ENCODE data around the gene SLC12A6.

The SLC12A6 gene

DNA sequence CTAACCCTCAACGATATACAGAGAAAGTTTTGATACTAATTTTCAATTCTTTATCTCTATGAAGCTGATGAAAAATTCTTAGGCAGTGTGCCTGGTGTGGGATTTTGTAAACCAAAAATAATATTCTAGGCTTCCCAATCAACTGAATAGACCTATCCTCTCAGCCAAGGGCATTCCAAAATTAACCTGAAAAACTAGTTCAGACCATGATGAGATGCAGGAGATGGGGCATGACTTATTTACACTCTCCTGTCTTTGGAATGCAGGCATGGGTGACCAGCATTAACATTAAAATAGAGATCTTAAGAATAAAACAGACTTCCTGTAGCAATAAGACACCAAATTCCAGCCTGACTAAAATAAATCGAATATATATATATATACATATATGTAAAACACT lies 37.2 kb upstream of the SLC12A6 start:
- Histone ChIP-seq H3K9ac (ENCODE audit: low read length) (no peak overlapping the region), H3K4me2 (ENCODE audit: low read length) (no peak overlapping the region), H3K27me3 (ENCODE audit: insufficient read depth, low read length, poor library complexity) (no peaks in the 10 kb centered on the region), H2BK15ac (replicated peaks; ENCODE audit: low read depth) (no peak overlapping the region), H3K27ac (ENCODE audit: low read depth, low read length) (no peak overlapping the region), H4K8ac (ENCODE audit: low read depth, low read length) (no peak overlapping the region), H2AK5ac (ENCODE audit: low read length) (no peak overlapping the region), H3K18ac (ENCODE audit: low read length) (no peak overlapping the region), H2BK5ac (ENCODE audit: low read length) (no peak overlapping the region), H3K79me1 (ENCODE audit: low read length) (no peaks in the 10 kb centered on the region), H3K23ac (ENCODE audit: low read length) (no peak overlapping the region), H3K4me1 (ENCODE audit: control insufficient read depth, low read depth, low read length) (no peaks in the 10 kb centered on the region), H2BK120ac (ENCODE audit: low read depth, low read length) (no peak overlapping the region), H3K4ac (ENCODE audit: low read depth, low read length) (no peak overlapping the region), H3K79me2 (ENCODE audit: control insufficient read depth, insufficient read depth, low read length) (no peaks in the 10 kb centered on the region), H3K36me3 (ENCODE audit: control insufficient read depth, insufficient read depth, low read length) (no peaks in the 10 kb centered on the region), H3K56ac (ENCODE audit: low read length) (no peak overlapping the region), H4K5ac (ENCODE audit: low read length) (no peak overlapping the region), H3K4me3 (ENCODE audit: low read length) (no peak overlapping the region)
- no peak for DNase-seq
- 100% methylated on average over 1 of the region's 2 CpGs for WGBS (ENCODE audit: extremely low coverage, insufficient coverage, low lambda C conversion rate)

DNA sequence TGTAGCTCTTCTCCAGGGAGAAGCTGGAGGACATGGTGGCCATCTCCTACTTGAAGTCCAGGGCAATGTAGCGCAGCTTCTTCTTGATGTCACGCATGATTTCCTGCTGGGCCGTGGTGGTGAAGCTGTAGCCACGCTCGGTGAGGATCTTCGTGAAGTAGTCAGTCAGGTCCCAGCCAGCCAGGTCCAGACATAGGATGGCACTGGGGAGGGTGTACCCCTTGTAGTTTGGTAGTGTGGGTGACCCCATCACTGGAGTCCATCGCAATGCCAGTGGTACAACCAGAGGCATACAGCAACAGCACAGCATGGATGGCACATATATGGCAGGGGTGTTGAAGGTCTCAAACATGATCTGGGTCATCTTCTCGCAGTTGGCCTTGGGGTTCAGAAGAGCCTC lies 36.4 kb upstream of the SLC12A6 start:
- Histone ChIP-seq H2BK5ac (ENCODE audit: low read length) (no peak overlapping the region), H3K79me1 (ENCODE audit: low read length) (no peaks in the 10 kb centered on the region), H4K8ac (ENCODE audit: low read depth, low read length) (no peak overlapping the region), H3K9ac (ENCODE audit: low read length) (no peak overlapping the region), H3K4ac (ENCODE audit: low read depth, low read length) (no peak overlapping the region), H3K4me1 (ENCODE audit: control insufficient read depth, low read depth, low read length) (no peaks in the 10 kb centered on the region), H3K4me2 (ENCODE audit: low read length) (no peak overlapping the region), H3K36me3 (ENCODE audit: control insufficient read depth, insufficient read depth, low read length) (no peaks in the 10 kb centered on the region), H3K18ac (ENCODE audit: low read length) (no peak overlapping the region), H3K23ac (ENCODE audit: low read length) (no peak overlapping the region), H2BK120ac (ENCODE audit: low read depth, low read length) (no peak overlapping the region), H3K79me2 (ENCODE audit: control insufficient read depth, insufficient read depth, low read length) (no peaks in the 10 kb centered on the region), H2AK5ac (ENCODE audit: low read length) (no peak overlapping the region), H2BK15ac (replicated peaks; ENCODE audit: low read depth) (no peak overlapping the region), H3K4me3 (ENCODE audit: low read length) (no peak overlapping the region), H3K27me3 (ENCODE audit: insufficient read depth, low read length, poor library complexity) (no peaks in the 10 kb centered on the region), H3K56ac (ENCODE audit: low read length) (no peak overlapping the region), H4K5ac (ENCODE audit: low read length) (no peak overlapping the region), H3K27ac (ENCODE audit: low read depth, low read length) (no peak overlapping the region)
- WGBS (ENCODE audit: extremely low coverage, insufficient coverage, low lambda C conversion rate) = no CpG with 5 or more reads among the region's 8 CpGs
- no peak for DNase-seq

DNA sequence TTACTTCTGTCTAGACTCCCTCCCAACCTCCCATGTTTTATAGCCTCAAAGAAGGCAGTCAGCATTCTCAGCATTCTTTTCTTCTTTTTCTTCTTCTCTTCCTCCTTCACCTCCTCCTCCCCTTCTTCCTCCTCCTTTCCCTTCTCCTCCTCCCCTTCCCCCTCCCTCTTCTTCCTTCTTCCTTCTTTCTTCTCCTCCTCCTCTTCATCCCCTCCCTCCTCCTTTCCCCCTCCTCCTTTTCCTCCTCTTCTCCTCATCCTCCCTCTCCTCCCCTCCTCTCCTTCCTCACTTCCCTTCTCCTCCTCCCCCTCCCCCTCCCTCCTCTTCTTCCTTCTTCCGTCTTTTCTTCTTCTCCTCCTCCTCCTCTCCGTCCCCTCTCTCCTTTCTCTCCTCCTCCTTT lies 33.1 kb upstream of the SLC12A6 start:
- Histone ChIP-seq H2BK120ac (ENCODE audit: low read depth, low read length) (no peak overlapping the region), H3K79me1 (ENCODE audit: low read length) (peaks cover 4% of the 10 kb centered on the region), H3K79me2 (ENCODE audit: control insufficient read depth, insufficient read depth, low read length) (peaks cover 5% of the 10 kb centered on the region), H3K4me1 (ENCODE audit: control insufficient read depth, low read depth, low read length) (peaks cover 3% of the 10 kb centered on the region), H3K27ac (ENCODE audit: low read depth, low read length) (no peak overlapping the region), H4K5ac (ENCODE audit: low read length) (no peak overlapping the region), H3K4me3 (ENCODE audit: low read length) (no peak overlapping the region), H4K8ac (ENCODE audit: low read depth, low read length) (no peak overlapping the region), H3K4me2 (ENCODE audit: low read length) (no peak overlapping the region), H3K27me3 (ENCODE audit: insufficient read depth, low read length, poor library complexity) (no peaks in the 10 kb centered on the region), H3K9ac (ENCODE audit: low read length) (no peak overlapping the region), H3K18ac (ENCODE audit: low read length) (no peak overlapping the region), H3K36me3 (ENCODE audit: control insufficient read depth, insufficient read depth, low read length) (no peaks in the 10 kb centered on the region), H2BK5ac (ENCODE audit: low read length) (no peak overlapping the region), H2BK15ac (replicated peaks; ENCODE audit: low read depth) (no peak overlapping the region), H2AK5ac (ENCODE audit: low read length) (no peak overlapping the region), H3K23ac (ENCODE audit: low read length) (no peak overlapping the region), H3K56ac (ENCODE audit: low read length) (no peak overlapping the region), H3K4ac (ENCODE audit: low read depth, low read length) (no peak overlapping the region)
- no peak for DNase-seq
- no CpG with 5 or more reads among the region's 2 CpGs for WGBS (ENCODE audit: extremely low coverage, insufficient coverage, low lambda C conversion rate)

DNA sequence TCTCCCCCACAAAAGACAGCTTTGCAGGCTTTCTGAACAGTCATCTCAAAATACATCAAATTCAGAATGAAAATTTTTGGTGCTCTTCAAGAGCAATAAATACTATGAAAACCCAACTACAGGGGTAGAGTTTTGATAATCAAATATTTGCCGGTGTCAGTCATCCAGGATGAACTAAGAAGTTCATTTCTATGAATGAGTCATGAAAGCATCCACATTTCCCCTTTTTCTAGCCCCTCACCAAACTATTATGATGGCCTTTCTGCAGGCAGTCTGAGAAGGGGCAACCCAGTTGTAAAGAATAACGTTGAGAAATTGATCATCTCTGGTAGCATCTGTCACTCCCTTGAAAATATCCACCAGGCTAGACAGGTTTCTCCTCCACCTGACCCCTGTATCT lies 32.5 kb upstream of the SLC12A6 start:
- no CpG with 5 or more reads among the region's 2 CpGs for WGBS (ENCODE audit: extremely low coverage, insufficient coverage, low lambda C conversion rate)

DNA sequence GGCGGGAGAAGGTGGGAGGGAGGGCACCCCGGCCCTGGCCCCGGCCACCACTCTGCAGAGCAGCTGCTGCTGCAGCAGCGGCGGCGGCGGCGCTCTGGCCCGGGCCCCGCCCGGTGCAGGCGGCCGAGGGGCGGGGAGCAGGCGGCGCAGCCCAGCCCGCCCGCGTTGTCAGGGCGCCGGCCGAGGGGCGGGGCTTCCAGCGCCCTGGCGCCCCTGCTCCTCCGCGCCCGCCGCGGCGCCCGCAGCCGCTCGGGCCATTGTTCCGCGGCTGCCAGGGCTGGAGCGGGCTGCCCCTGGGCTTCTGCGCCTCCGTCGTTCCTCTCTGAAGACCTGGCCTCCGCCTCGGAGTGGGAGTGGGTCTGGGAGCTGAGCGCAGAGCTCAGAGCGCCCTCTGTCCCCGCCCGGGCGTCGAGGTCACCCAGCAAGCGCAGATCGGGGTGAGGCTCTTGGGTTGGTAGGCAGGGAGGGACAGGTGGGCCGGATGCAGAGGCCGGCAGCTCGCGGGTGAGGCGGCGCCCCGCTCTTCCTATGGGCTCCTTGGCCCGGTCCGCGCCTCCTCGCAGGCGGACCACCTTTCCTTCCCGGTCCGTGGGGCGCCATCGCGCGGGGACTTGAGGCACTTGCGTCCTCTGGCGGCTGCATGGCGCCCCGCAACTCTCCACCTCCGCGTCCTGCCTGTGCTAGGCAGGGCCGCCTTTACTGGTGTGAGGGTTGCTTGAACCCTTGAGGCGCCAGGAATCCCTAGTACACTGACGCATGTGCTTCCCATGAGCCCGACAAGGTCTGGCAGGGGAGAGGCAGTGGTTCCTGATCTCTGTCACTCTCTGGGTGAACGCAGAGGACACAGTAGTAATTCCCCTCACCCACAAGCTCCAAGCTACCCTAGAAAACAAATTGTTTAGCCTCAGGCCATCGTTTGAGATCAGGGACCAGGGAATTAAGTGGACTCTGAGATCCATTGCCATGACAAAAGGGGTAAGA lies 29.8 kb upstream of the SLC12A6 start, which contains the start of gene LPCAT4:
LPCAT4 (minus strand) TSS at position 96 of the 981 bp plus-strand sequence. CDS start 96 bp downstream, outside the sequence.
- peak within 1 kb of the TSS; percentile 82 for H3K4me2 ChIP-seq (ENCODE audit: low read length)
- H3K79me2 ChIP-seq (ENCODE audit: control insufficient read depth, insufficient read depth, low read length) = peaks cover 15% of the 10 kb centered on the region
- H3K9ac ChIP-seq (ENCODE audit: low read length) = peak within 1 kb of the TSS; percentile 94
- peak within 1 kb of the TSS; percentile 97 for H3K27ac ChIP-seq (ENCODE audit: low read depth, low read length)
- H3K23ac ChIP-seq (ENCODE audit: low read length) = peak within 1 kb of the TSS; percentile 7
- WGBS (ENCODE audit: extremely low coverage, insufficient coverage, low lambda C conversion rate) = no CpG with 5 or more reads among the region's 80 CpGs
- no peak within 1 kb of the TSS for H2AK5ac ChIP-seq (ENCODE audit: low read length)
- peak; percentile 91 for DNase-seq
- no peaks in the 10 kb centered on the region for H3K27me3 ChIP-seq (ENCODE audit: insufficient read depth, low read length, poor library complexity)
- no peak within 1 kb of the TSS for H2BK120ac ChIP-seq (ENCODE audit: low read depth, low read length)
- H3K56ac ChIP-seq (ENCODE audit: low read length) = peak within 1 kb of the TSS; percentile 97
- peaks cover 7% of the 10 kb centered on the region for H3K4me1 ChIP-seq (ENCODE audit: control insufficient read depth, low read depth, low read length)
- no peaks in the 10 kb centered on the region for H3K36me3 ChIP-seq (ENCODE audit: control insufficient read depth, insufficient read depth, low read length)
- peaks cover 21% of the 10 kb centered on the region for H3K79me1 ChIP-seq (ENCODE audit: low read length)
- H4K8ac ChIP-seq (ENCODE audit: low read depth, low read length) = no peak within 1 kb of the TSS
- H2BK15ac ChIP-seq (replicated peaks; ENCODE audit: low read depth) = no peak within 1 kb of the TSS
- peak within 1 kb of the TSS; percentile 35 for H2BK5ac ChIP-seq (ENCODE audit: low read length)
- no peak within 1 kb of the TSS for H4K5ac ChIP-seq (ENCODE audit: low read length)
- peak within 1 kb of the TSS; percentile 74 for H3K4me3 ChIP-seq (ENCODE audit: low read length)
- peak within 1 kb of the TSS; percentile 70 for H3K18ac ChIP-seq (ENCODE audit: low read length)
- H3K4ac ChIP-seq (ENCODE audit: low read depth, low read length) = peak within 1 kb of the TSS; percentile 74

More for the DNA sequence above, 32.5 kb upstream of the SLC12A6 start:
- Histone ChIP-seq H4K8ac (ENCODE audit: low read depth, low read length) (no peak overlapping the region), H3K4me3 (ENCODE audit: low read length) (no peak overlapping the region), H3K79me2 (ENCODE audit: control insufficient read depth, insufficient read depth, low read length) (peaks cover 10% of the 10 kb centered on the region), H3K4me1 (ENCODE audit: control insufficient read depth, low read depth, low read length) (peaks cover 7% of the 10 kb centered on the region), H3K4ac (ENCODE audit: low read depth, low read length) (no peak overlapping the region), H3K9ac (ENCODE audit: low read length) (no peak overlapping the region), H3K23ac (ENCODE audit: low read length) (no peak overlapping the region), H3K27ac (ENCODE audit: low read depth, low read length) (no peak overlapping the region), H3K27me3 (ENCODE audit: insufficient read depth, low read length, poor library complexity) (no peaks in the 10 kb centered on the region), H3K18ac (ENCODE audit: low read length) (no peak overlapping the region), H2AK5ac (ENCODE audit: low read length) (no peak overlapping the region), H3K36me3 (ENCODE audit: control insufficient read depth, insufficient read depth, low read length) (no peaks in the 10 kb centered on the region), H2BK5ac (ENCODE audit: low read length) (no peak overlapping the region), H2BK120ac (ENCODE audit: low read depth, low read length) (no peak overlapping the region), H2BK15ac (replicated peaks; ENCODE audit: low read depth) (no peak overlapping the region), H3K4me2 (ENCODE audit: low read length) (no peak overlapping the region), H3K56ac (ENCODE audit: low read length) (no peak overlapping the region), H4K5ac (ENCODE audit: low read length) (no peak overlapping the region), H3K79me1 (ENCODE audit: low read length) (peaks cover 8% of the 10 kb centered on the region)
- DNase-seq = no peak
